HG03520 (cell line): ENCODE measurements around the gene IFNK.

Experiments used
- ATAC-seq: cut with Tn5 transposase; IDR thresholded peaks from one replicate; pipeline ENCODE4 v1.9.1; 2021; ENCODE audit warnings: mild to moderate bottlenecking, moderate library complexity; ENCODE audit not compliant: unreplicated experiment

IFNK gene

GRCh38 chr9:27572061-27572460 lies 48.0 kb downstream of the IFNK start:
- no peak for ATAC-seq

- ATAC-seq, result peak; percentile 37
Measured at GRCh38 chr9:27572566-27572917, 48.5 kb downstream of the IFNK start.

- peak; percentile 54 for ATAC-seq
Measured at GRCh38 chr9:27572918-27573633, 49.0 kb downstream of the IFNK start, which contains the start of gene C9orf72. Gene C9orf72 (minus strand): TSS chr9:27573481. CDS start chr9:27567120, 6,361 bp downstream.

DNA sequence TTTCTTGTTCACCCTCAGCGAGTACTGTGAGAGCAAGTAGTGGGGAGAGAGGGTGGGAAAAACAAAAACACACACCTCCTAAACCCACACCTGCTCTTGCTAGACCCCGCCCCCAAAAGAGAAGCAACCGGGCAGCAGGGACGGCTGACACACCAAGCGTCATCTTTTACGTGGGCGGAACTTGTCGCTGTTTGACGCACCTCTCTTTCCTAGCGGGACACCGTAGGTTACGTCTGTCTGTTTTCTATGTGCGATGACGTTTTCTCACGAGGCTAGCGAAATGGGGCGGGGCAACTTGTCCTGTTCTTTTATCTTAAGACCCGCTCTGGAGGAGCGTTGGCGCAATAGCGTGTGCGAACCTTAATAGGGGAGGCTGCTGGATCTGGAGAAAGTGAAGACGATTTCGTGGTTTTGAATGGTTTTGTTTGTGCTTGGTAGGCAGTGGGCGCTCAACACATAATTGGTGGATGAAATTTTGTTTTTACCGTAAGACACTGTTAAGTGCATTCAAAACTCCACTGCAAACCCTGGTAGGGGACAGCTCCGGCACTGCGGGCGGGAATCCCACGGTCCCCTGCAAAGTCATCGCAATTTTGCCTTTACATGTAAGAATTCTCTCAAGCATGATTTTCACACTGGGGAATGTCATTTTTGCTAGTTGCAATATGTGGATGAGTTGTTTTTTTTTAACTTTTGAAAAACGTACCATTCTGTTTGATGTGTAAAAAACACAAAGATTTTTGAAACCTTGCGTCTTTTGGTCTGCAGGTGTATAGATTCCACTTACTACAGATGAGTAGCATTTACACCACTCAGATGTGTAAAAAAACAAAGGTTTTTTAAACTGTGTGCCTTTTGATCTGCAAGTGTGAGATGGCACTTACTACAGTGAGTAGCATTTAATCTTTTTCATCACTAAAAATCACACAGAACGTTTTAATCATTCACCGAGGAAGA lies 49.8 kb downstream of the IFNK start:
- peak; percentile 83 for ATAC-seq
